Stimulated activated CD4-positive, alpha-beta T cell treated with anti-CD3 and anti-CD28 coated beads, TNF-alpha, amount 100 ng/mL, for 24 hours (primary cell): ENCODE measurements around the gene SYNE4.
"Not testable (repeated sequence)": the region's sequence is repeated elsewhere in the genome, so short reads cannot be mapped to it uniquely, and the experiment has no call there.

Source experiments
- DNase-seq, 3 experiments: peaks; one replicate each; pipeline ENCODE4 v3.0.0-alpha.2; 2020; ENCODE audit warnings: low read depth in 3 of 3

SYNE4 gene

GRCh38 chr19:35990156-35990555, 18.5 kb downstream of the SYNE4 start:
- no peak for DNase-seq

GRCh38 chr19:35988824-35989223, 19.8 kb downstream of the SYNE4 start:
- DNase-seq, result no peak

- no peak for DNase-seq
Observed at GRCh38 chr19:35987571-35987896, 21.1 kb downstream of the SYNE4 start.

- peak in 1 of 3 experiments; percentile 38 for DNase-seq
Observed at GRCh38 chr19:35986664-35987570, 21.7 kb downstream of the SYNE4 start.

- DNase-seq, result no peak
Observed at GRCh38 chr19:35986111-35986510, 22.5 kb downstream of the SYNE4 start.

GRCh38 chr19:35983177-35983576, 25.4 kb downstream of the SYNE4 start:
- no peak for DNase-seq

- DNase-seq, result not testable (repeated sequence)
Observed at GRCh38 chr19:35980997-35981396, 27.6 kb downstream of the SYNE4 start.

- DNase-seq, result no peak
Observed at GRCh38 chr19:35978832-35979365, 29.7 kb downstream of the SYNE4 start.

GRCh38 chr19:35978271-35978670, 30.3 kb downstream of the SYNE4 start:
- no peak for DNase-seq

GRCh38 chr19:35977446-35978222, 31.0 kb downstream of the SYNE4 start:
- no peak for DNase-seq

- DNase-seq, result no peak
Observed at GRCh38 chr19:35975608-35976214, 32.9 kb downstream of the SYNE4 start.

GRCh38 chr19:35973487-35973886, 35.1 kb downstream of the SYNE4 start:
- DNase-seq, result no peak

GRCh38 chr19:35966771-35967170, 41.8 kb downstream of the SYNE4 start:
- DNase-seq, result no peak

GRCh38 chr19:35963514-35963913, 45.1 kb downstream of the SYNE4 start:
- DNase-seq, result peak in 1 of 3 experiments; percentile 25

GRCh38 chr19:35960432-35960972, 48.1 kb downstream of the SYNE4 start:
- DNase-seq, result no peak

- DNase-seq, result no peak
Observed at GRCh38 chr19:35959968-35960320, 48.7 kb downstream of the SYNE4 start.

GRCh38 chr19:35959040-35959967, 49.3 kb downstream of the SYNE4 start:
- peak; percentile 45 to 74 (median 55) for DNase-seq

- no peak for DNase-seq
Observed at GRCh38 chr19:35958660-35959039, 50.0 kb downstream of the SYNE4 start.

GRCh38 chr19:35957411-35957810, 51.2 kb downstream of the SYNE4 start:
- DNase-seq, result not testable (repeated sequence)

GRCh38 chr19:35955881-35956634, 52.6 kb downstream of the SYNE4 start:
- DNase-seq, result no peak
